GM21786 (cell line): ENCODE data around the gene AJM1.
"Not testable (repeated sequence)": the region's sequence is repeated elsewhere in the genome, so short reads cannot be mapped to it uniquely, and the experiment has no call there.

Experiments used
- ATAC-seq: cut with Tn5 transposase; IDR thresholded peaks from one replicate; pipeline ENCODE4 v1.9.1; 2021; ENCODE audit not compliant: unreplicated experiment

AJM1 gene

DNA sequence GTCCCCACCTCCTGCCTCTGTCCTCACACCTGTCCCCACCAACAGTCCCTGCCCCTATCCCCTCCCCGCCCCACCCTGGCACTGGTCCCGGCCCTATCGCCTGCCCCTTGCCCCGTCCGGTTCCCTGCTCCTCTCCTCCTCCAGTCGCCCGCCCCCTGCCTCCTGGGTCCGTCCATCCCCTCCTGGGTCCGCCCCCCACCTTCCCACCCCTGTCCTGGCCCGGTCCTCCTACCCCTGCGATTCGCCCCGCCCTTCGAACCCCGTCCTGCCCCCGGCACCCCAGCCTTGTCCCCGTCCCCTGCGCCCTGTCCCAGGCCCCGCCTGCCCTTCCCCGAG is 23.5 kb downstream of the AJM1 start:
- ATAC-seq: no peak

DNA sequence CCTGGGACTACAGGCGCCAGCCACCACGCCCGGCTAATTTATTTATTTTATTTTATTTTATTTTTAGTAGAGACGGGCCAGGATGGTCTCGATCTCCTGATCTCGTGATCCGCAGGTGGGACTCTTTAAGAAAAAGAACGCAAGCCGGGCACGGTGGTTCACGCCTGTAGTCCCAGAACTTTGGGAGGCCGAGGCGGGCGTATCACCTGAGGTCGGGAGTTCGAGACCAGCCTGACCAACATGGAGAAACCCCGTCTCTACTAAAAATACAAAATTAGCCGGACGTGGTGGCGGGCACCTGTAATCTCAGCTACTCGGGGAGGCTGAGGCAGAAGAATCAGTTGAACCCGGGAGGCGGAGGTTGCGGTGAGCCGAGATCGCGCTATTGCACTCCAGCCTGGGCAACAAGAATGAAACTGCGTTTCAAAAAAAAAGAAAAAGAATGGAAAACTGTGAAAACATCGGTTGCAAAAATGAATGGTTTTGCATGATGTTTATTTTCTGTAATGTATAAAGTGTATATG is 24.7 kb downstream of the AJM1 start:
- not testable (repeated sequence) for ATAC-seq

DNA sequence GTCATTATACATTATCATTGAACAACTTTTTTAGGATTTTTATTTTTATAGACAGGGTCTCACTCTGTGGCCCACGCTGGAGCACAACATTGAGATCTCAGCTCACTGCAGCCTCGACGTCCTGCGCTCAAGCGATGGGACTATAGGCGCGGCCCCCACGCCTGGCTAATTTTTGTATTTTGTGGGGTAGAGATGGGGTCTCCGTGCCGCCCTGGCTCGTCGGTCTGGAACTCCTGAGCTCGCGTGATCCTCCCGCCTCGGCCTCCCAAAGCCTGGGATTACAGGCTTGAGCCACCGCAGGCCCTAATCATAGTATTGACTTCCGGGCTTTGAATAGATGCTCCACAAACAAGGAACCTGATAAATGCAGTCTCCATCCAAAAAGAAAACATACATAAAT is 25.2 kb downstream of the AJM1 start:
- ATAC-seq: no peak

DNA sequence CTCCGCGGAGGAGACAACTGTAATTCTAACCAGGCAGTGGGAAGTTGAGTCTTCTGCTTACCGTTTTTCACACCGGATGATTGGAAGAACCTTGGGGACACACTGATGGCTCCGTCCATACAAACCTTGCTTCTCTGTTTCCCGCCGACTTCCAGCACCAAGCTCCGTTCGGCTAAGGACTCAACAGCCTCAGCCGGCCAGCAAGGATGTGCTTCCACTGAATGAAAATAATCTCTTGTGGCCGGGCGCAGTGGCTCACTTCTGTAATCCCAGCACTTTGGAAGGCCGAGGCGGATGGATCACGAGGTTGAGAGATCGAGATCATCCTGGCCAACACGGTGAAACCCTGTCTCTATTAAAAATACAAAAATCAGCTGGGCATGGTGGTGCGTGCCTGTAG is 25.6 kb downstream of the AJM1 start:
- ATAC-seq: no peak

DNA sequence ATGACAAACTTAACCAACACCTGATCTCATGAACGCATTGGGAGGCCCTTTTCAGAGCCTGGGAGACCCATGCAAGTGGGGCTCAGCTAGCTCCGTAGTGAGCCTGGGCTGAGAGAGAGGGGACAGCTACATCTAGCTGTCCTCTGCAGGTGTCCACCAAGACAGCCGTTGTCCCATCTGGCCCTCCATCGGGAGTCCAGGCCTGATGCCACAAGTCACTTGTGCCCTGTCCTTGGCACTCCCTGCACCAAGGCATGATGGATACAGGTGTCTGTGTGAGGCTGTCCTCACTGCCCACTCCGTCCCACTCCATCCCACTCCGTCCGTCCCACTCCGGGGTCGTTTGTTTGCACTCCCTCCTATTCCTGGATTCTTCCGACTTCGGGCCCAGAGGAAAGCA is 26.4 kb downstream of the AJM1 start:
- no peak for ATAC-seq

DNA sequence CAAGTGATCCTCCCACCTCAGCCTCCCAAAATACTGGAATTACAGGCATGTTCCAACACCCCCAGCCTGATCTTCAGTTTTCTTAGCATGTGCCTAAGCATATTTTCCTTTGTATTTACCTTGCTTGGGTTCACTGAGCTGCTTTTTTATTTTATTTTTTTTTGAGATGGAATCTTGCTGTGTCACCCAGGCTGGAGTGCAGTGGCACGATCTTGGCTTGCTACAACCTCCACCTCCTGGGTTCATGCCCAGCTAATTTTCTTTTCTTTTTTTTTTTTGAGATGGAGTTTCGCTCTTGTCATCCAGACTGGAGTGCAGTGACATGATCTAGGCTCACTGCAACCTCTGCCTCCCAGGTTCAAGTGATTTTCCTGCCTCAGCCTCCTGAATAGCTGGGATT is 27.3 kb downstream of the AJM1 start:
- ATAC-seq: not testable (repeated sequence)

DNA sequence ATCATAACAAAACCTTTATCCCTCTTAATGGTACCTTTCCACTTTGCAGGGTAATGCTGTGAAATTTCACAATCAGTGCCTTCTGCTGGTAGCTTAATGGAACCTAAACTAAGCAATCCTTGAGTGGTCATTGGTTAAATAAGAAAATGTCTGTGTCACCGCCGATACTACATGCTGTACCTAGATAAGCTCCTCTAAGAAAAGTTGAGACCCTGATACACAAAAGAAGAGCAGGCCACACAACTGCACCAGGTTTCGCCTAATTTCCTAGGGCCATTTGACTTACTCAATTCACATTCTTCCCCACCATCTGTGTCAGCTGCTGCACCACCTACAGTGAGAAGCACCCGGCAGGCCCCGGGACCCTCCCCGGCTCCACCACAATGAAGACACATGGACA is 32.9 kb downstream of the AJM1 start:
- no peak for ATAC-seq

DNA sequence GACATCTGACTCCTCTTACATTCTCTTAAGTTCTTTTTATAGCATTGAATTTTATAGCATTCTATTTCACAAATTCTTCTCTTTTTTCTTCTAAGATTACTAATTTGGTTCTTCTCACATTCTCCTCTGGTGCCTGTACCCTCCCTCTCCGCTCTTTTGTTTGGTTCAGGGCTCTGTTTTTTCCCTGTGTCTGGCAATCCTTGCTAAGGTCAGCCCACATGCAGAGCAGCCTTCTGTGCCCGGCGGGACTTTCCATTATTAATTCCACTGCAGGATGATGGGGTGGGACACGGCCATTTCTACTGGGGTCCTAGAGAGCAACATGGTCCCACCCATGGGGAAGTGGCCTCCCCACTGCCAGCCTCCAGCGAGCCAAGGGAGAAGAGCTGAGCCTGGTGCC is 34.2 kb downstream of the AJM1 start:
- no peak for ATAC-seq

DNA sequence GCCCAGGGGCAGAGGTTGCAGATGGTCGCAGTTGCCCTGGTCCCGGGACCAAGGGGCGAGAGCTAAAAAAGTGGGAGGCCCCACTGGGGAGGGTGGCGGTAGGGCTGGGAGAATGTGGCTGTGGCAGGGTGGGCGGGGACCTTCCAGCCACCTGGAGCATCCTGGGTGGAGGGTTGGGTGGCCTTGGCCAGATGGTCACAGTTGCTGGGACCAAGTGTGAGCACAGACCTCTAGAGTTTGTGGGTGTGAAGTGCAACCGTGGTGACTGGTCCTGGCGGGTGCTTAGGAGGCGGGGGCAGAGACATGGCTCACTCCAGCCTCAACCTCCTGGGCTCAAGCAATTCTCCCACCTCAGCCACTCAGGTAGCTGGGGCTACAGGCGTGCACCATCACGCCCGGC is 38.4 kb downstream of the AJM1 start:
- no peak for ATAC-seq

DNA sequence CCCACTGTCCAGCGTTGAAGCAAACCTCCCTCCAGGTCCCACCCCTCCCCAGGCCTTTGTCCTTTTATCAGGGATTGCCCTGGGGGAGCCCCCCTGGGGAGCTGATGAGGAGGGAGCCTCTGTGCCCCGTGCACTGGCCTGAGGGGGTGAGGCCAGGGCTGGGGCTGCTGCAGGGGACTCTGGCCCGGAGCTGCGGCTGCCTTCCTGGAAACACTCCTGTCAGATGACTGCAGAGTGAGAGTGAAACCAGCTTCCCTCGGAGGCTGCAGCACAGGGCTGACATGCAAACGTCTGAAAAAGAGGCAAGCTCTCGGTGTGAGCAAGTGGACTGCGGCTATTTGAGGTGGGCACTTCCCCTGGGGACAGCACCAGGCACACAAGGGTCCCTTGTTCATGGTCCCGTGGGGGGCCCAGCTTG is 39.4 kb downstream of the AJM1 start:
- peak; percentile 28 for ATAC-seq

DNA sequence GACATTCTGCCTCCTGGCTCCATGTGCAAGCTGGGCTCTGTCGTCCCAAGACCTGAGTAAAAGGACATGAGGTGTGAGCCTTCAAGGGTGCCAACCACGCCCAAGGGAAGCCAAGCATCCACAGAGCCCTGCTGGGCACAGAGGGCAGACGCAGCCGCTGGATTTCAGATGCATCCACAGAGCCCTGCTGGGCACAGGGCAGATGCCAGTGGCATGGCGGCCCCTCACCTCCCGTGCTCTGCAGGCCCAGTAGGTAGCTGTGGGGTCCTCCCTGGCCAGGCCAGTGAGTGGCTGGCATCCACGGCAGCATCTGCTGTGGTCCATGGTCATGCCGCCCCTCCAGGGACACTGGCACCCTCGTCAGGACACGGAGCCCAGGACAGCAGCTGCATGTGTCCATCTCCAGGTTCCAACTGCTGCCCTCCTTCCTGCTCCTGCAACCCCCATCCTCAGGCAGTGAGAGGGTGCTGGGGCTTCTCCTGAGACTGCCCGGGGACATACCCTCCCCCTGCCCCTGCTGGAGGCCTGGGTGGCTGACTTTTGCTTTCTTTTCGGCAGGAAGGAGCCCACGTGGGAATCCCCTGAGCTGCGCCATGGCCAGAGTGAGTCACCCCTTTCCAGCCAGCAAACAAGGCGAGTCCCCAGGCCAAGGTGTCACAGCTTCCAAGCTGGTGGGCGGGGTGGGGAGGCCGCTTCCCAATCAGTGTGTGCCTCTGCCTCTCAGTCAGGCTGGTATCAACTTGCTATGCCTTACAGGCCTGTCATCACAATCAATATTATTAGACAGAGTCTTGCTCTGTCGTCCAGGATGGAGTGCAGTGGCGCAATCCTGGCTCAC is 40.0 kb downstream of the AJM1 start:
- ATAC-seq: peak; percentile 43

DNA sequence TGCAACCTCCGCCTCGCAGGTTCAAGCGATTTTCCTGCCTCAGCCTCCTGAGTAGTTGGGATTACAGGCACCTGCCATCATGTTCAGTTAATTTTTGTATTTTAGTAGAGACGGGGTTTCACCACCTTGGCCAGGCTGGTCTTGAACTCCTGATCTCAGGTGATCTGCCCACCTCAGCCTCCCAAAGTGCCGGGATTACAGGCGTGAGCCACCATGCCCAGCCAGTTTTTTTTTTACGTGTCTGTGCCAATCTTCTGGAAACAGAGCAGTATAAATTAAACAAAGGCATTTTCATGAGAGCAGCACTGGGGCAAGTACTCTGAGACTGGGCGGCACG is 40.6 kb downstream of the AJM1 start:
- ATAC-seq: not testable (repeated sequence)

DNA sequence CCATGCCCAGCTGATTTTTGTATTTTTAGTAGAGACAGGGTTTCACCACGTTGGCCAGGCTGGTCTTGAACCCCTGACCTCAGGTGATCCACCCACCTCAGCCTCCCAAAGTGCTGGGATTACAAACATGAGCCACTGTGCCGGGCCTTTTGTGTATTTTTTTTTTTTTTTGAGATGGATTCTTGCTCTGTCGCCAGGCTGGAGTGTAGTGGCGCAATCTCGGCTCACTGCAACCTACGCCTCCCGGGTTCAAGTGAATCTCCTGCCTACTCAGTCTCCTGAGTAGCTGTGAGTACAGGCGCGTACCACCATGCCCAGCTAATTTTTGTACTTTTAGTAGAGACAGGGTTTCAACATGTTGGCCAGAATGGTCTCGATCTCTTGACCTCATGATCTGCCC is 41.4 kb downstream of the AJM1 start:
- not testable (repeated sequence) for ATAC-seq

DNA sequence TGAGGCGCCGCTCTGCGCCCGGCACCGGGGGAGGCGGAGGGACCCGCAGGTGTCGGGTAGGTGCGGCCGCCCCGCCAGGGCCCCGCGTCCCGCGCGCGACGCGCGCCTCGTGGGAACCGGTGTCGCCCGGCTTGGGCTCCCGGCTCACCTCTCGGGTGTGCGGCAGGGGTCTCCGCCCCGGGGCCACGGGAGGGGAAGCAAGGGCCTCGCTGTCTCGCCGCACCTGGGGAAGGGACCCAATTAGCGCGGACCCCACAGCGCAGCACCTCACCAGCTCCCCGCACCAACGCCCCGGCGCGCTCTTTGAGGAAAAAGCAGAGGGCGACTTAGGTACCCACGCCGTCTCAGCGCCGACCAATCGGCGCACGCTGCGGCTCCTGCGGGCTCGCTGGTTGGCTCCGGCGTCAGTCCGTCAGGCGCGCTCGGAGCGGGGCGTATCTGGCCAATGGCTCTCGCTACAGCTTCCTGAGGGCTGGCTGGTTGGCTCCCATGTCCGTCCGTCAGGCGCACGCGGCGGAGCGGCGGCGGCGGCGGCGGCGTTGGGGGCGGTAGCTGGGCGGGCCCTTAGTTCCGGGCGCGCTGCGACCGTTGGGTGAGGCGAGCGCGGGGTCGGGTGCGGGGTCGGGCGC is 43.8 kb downstream of the AJM1 start, which contains the start of gene TRAF2:
Gene TRAF2 (plus strand): TSS at position 567 of the 629 bp plus-strand sequence. CDS start 12,225 bp downstream, outside the sequence.
- ATAC-seq: peak; percentile 77

DNA sequence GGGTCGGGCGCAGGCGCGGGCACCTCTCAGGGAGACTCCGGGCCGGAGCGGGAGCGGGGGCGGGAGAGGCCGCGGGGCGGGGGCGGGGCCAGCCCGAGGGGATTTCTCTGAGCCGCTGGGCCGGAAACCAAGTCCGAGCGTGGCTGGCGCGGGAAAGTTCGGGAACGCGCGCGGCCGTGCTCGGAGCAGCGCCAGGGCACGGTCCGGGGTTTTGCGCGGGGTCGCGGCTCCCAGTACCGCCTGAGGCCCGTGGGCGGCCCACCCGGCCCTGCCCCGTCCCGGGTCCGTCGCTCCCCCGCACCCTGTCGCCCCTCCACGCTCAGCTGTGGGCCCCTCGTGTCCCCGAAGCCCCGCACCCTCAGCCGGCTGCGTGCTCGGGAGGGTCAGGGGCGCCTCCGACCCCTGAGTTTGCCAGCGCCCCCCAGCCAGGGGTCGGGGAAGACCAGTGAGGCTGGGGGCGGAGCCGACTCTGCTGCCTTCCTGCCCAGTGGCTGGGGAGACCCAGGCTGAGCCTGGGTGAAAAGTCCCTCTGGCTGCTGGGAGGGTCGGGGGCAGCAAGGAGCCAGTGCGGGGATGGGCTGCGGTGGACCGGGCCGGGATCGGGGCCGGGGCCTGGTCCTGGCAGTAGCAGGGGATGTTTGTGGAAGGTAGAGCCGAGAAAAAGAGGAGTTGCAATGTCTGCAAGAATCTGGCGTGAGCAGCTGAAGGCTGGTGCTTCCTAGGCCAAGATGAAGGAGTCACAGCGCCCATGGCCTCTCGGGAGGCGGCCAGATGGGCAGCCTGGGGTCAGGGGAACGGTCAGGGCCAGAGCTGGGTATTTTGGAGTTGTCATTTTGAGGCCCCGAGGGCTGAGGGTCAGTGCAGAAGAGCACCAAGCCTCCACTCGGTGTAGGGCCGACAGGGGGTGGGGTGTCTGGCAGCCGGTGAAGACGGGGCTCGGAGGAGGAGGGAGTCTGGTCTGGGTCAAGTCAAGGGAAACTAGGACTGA is 44.6 kb downstream of the AJM1 start:
- peak; percentile 21 for ATAC-seq

DNA sequence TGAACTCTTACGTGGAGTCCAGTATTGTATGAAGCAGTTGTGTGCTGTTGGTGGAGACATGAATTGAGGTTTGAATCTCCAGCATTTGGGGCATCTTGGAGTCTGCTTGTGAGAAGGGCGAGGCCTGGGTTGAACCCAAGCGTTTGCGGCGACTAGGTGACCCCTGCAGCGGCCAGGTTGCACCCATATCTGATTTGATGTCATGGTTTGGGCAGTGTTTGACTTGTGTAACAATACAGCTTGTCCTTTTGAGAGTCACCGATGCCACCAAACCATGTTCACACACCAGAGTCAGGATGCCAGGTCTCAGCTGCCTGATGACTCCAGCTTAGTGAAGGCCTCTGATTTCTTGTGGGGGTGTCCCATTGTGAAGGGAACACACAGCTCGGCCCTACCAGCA is 46.2 kb downstream of the AJM1 start:
- no peak for ATAC-seq

DNA sequence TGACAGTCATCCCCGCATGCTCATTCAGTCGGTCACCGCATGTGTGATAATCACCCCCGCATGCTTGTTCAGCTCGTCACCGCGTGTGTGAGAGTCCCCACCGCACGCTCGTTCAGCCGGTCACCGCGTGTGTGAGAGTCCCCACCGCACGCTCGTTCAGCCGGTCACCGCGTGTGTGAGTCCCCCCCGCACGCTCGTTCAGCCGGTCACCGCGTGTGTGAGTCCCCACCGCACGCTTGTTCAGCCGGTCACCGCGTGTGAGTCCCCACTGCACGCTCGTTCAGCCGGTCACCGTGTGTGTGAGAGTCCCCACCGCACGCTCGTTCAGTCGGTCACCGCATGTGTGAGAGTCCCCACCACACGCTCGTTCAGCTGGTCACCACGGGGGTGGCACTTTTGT is 47.6 kb downstream of the AJM1 start:
- no peak for ATAC-seq

DNA sequence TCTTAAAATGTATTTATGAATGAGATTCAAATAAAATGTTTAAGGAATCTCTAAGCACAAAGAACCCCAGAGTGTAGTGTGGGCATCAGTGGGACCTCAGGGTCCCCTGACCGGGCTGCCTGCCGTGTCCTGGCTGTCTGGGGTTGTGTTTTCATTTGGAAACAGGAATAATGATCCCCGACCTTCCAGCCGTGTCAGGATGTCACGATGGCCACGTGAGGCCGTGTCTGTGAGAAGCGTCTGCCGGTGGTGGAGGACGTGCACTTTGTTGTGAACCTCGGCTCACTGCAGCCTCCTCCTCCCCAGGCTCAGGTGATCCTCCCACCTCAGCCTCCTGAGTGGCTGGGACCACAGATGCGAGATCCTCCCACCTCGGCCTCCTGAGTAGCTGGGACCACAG is 48.4 kb downstream of the AJM1 start:
- no peak for ATAC-seq
